Fibroblast of lung (primary cell): ENCODE data around the gene NLE1. TPM values are rescaled to one million over a fixed set of nuclear protein-coding genes. Genes with fewer than 3 reads are reported as not detected.

Experiments used
- DNase-seq, 2 donors: peaks; one replicate each; pipeline versions ENCODE4 v3.0.0 to v3.0.0-alpha.2; 2010; ENCODE audit warnings: low read depth in 2 of 2
- H2AFZ ChIP-seq: 2 replicates; pipeline ENCODE4 v1.5.1; 2012; ENCODE audit warnings: low read length, control low read depth, inconsistent platforms
- H3K27ac ChIP-seq: 2 replicates; pipeline ENCODE4 v1.5.1; 2011; ENCODE audit warnings: low read length, control low read depth; ENCODE audit not compliant: insufficient read depth
- H3K27me3 ChIP-seq: 2 replicates; pipeline ENCODE4 v1.5.1; 2011; ENCODE audit warnings: mild to moderate bottlenecking, low read length; ENCODE audit not compliant: control insufficient read depth, insufficient read depth
- H3K36me3 ChIP-seq: 2 replicates; pipeline ENCODE4 v1.5.1; 2011; ENCODE audit warnings: low read length; ENCODE audit not compliant: control insufficient read depth, insufficient read depth
- H3K4me1 ChIP-seq: 2 replicates; pipeline ENCODE4 v1.5.1; 2011; ENCODE audit warnings: low read length; ENCODE audit not compliant: control insufficient read depth, insufficient read depth; ENCODE audit errors: extremely low read depth
- H3K4me2 ChIP-seq: 2 replicates; pipeline ENCODE4 v1.5.1; 2011; ENCODE audit warnings: low read length, control low read depth; ENCODE audit not compliant: insufficient read depth; ENCODE audit errors: extremely low read depth
- H3K4me3 ChIP-seq, 4 experiments: fragments of 200-600 bp in 1 of 4; sonication (generic) in 1 of 4; replicated peaks in 1 of 4; 2 replicates each; pipeline ENCODE4 v1.5.1; 2011 to 2016; ENCODE audit warnings: low read length in 4 of 4, low read depth in 3 of 4, mild to moderate bottlenecking in 3 of 4, control low read depth in 2 of 4, inconsistent platforms in 1 of 4, mixed read lengths in 1 of 4; ENCODE audit not compliant: insufficient read depth in 1 of 4; ENCODE audit errors: control extremely low read depth in 1 of 4
- H3K79me2 ChIP-seq: 2 replicates; pipeline ENCODE4 v1.5.1; 2012; ENCODE audit warnings: mild to moderate bottlenecking, low read length, inconsistent platforms; ENCODE audit not compliant: control insufficient read depth, insufficient read depth
- H3K9ac ChIP-seq: 2 replicates; pipeline ENCODE4 v1.5.1; 2011; ENCODE audit warnings: mild to moderate bottlenecking, low read length, control low read depth; ENCODE audit not compliant: insufficient read depth
- H3K9me3 ChIP-seq: 2 replicates; pipeline ENCODE4 v1.5.1; 2012; ENCODE audit warnings: low read depth, low read length; ENCODE audit not compliant: control insufficient read depth, insufficient read depth
- H4K20me1 ChIP-seq: 2 replicates; pipeline ENCODE4 v1.5.1; 2011; ENCODE audit warnings: low read length; ENCODE audit not compliant: control insufficient read depth, insufficient read depth; ENCODE audit errors: extremely low read depth
- CTCF ChIP-seq, 2 donors: IDR thresholded peaks in 1 of 2; conservative IDR thresholded peaks in 1 of 2; 1 replicate in 1 of 2; 2 replicates in 1 of 2; pipeline ENCODE4 v1.5.1; 2011 to 2012; ENCODE audit warnings: low read length in 2 of 2, control low read depth in 1 of 2, inconsistent platforms in 1 of 2, low read depth in 1 of 2, mild to moderate bottlenecking in 1 of 2
- EZH2 ChIP-seq: IDR thresholded peaks from 2 replicates; pipeline ENCODE4 v1.5.1; 2012; ENCODE audit warnings: low read length, control low read depth, mild to moderate bottlenecking; ENCODE audit errors: missing control alignments
- polyA plus RNA-seq, 2 donors: library from polyadenylated mRNA; depleted of rRNA in 1 of 2; stranded (reverse) in 1 of 2; unstranded in 1 of 2; fragments of >200 nt; gene quantifications; 2 replicates each; pipeline ENCODE4 v1.2.1, GENCODE V29; 2011 to 2012; ENCODE audit warnings: missing spikeins in 1 of 2
- total RNA-seq: library from RNA; depleted of rRNA; stranded (reverse); fragments of >200 nt; gene quantifications from 2 replicates; pipeline ENCODE4 v1.2.1, GENCODE V29; 2014

NLE1 gene
- total and polyA plus RNA-seq, 2 donors (not counting 1 experiment from before 2014, with no cell fraction given) = 9.4 to 20.5 TPM

- Histone ChIP-seq H3K9ac (peak overlapping the region; percentile 76), H3K4me1 (peaks cover 5% of the 10 kb centered on the region)
- peak; percentile 68 to 75 for DNase-seq
Measured at GRCh38 chr17:35088881-35089585, 53.1 kb downstream of the NLE1 start.

GRCh38 chr17:35088356-35088880 lies 53.7 kb downstream of the NLE1 start:
- no peaks in the 10 kb centered on the region for H4K20me1 ChIP-seq
- H3K27ac ChIP-seq = peak overlapping the region; percentile 75
- no peaks in the 10 kb centered on the region for H3K9me3 ChIP-seq
- peak overlapping the region; percentile 54 to 96 (median 84) for H3K4me3 ChIP-seq
- H2AFZ ChIP-seq = peak overlapping the region; percentile 4
- H3K4me1 ChIP-seq = peaks cover 5% of the 10 kb centered on the region
- DNase-seq = peak; percentile 42 to 52
- peak overlapping the region; percentile 94 for H3K4me2 ChIP-seq
- H3K36me3 ChIP-seq = no peaks in the 10 kb centered on the region
- TF ChIP-seq EZH2 = no peak
- TF ChIP-seq CTCF (conservative IDR thresholded peaks at IDR 0.05 in 1 of 2, IDR thresholded peaks at IDR 0.05 in 1 of 2; ENCODE audit: low read depth in 1 of 2, low read length in 2 of 2) = no peak
- no peaks in the 10 kb centered on the region for H3K27me3 ChIP-seq
- peak overlapping the region; percentile 76 for H3K9ac ChIP-seq
- peaks cover 47% of the 10 kb centered on the region for H3K79me2 ChIP-seq

More at GRCh38 chr17:35088881-35089585, 53.1 kb downstream of the NLE1 start:
- peak overlapping the region; percentile 75 for H3K27ac ChIP-seq
- no peaks in the 10 kb centered on the region for H3K9me3 ChIP-seq
- H3K27me3 ChIP-seq = no peaks in the 10 kb centered on the region
- H3K79me2 ChIP-seq = peaks cover 40% of the 10 kb centered on the region
- TF ChIP-seq CTCF (conservative IDR thresholded peaks at IDR 0.05 in 1 of 2, IDR thresholded peaks at IDR 0.05 in 1 of 2; ENCODE audit: low read depth in 1 of 2, low read length in 2 of 2) = peak; percentile 37 to 71
- no peak for TF ChIP-seq EZH2
- H2AFZ ChIP-seq = peak overlapping the region; percentile 50
- no peaks in the 10 kb centered on the region for H3K36me3 ChIP-seq
- peak overlapping the region; percentile 94 for H3K4me2 ChIP-seq
- peak overlapping the region; percentile 54 to 96 (median 84) for H3K4me3 ChIP-seq
- no peaks in the 10 kb centered on the region for H4K20me1 ChIP-seq

- peaks cover under 1% of the 10 kb centered on the region for H4K20me1 ChIP-seq
- peaks cover 50% of the 10 kb centered on the region for H3K79me2 ChIP-seq
- no peaks in the 10 kb centered on the region for H3K27me3 ChIP-seq
- no peaks in the 10 kb centered on the region for H3K36me3 ChIP-seq
- peak overlapping the region; percentile 94 for H3K4me2 ChIP-seq
- H3K27ac ChIP-seq = peak overlapping the region; percentile 75
- TF ChIP-seq EZH2 (no peak), CTCF (conservative IDR thresholded peaks at IDR 0.05 in 1 of 2, IDR thresholded peaks at IDR 0.05 in 1 of 2; ENCODE audit: low read depth in 1 of 2, low read length in 2 of 2) (no peak)
- DNase-seq = peak; percentile 28 to 34
- H3K9ac ChIP-seq = peak overlapping the region; percentile 76
- no peaks in the 10 kb centered on the region for H3K9me3 ChIP-seq
- H3K4me1 ChIP-seq = peaks cover 7% of the 10 kb centered on the region
- peak overlapping the region; percentile 4 for H2AFZ ChIP-seq
- H3K4me3 ChIP-seq = peak overlapping the region; percentile 54 to 96 (median 84)
Measured at GRCh38 chr17:35087731-35088355, 54.3 kb downstream of the NLE1 start.
